ENCODE data around the gene RNF207. TPM values are rescaled to one million over a fixed set of nuclear protein-coding genes. Genes with fewer than 3 reads are reported as not detected.

The RNF207 gene
- total and polyA plus RNA-seq, 2 of the 8 experiments (the other 6 are each of a cell fraction or from before 2014, with no cell fraction given) = 3.9 to 5.4 TPM

GRCh38 chr1:6202256-6202655, 3.7 kb upstream of the RNF207 start:
- no peak overlapping the region for H2BK12ac ChIP-seq (ENCODE audit: low read depth, low read length)
- H4K20me1 ChIP-seq (replicated peaks in 1 of 2; ENCODE audit: control insufficient read depth in 1 of 2, insufficient read depth in 2 of 2, low read length in 2 of 2) = peaks cover 5 to 7% of the 10 kb centered on the region in 2 experiments
- H2BK15ac ChIP-seq (ENCODE audit: low read length) = no peak overlapping the region
- peaks cover 8 to 15% (median 8%) of the 10 kb centered on the region in 4 experiments for H3K4me1 ChIP-seq (replicated peaks in 1 of 4; ENCODE audit: control insufficient read depth in 3 of 4, insufficient read depth in 4 of 4, low read length in 3 of 4)
- H3K4ac ChIP-seq (replicated peaks; ENCODE audit: insufficient read length, low read depth, low read length) = no peak overlapping the region
- no peak overlapping the region for H3K4me2 ChIP-seq (ENCODE audit: insufficient read depth in 1 of 2, low read depth in 2 of 2, low read length in 2 of 2)
- H2BK20ac ChIP-seq (ENCODE audit: low read length) = no peak overlapping the region
- H2AFZ ChIP-seq (ENCODE audit: low read length) = no peak overlapping the region
- ChIA-PET CTCF (ENCODE audit: partially characterized antibody) (interaction anchor here (1.0 to 17.1 kb wide), 4 partner anchors 10 to 351 kb away, joined by 3 to 353 read pairs (median 6); partner anchors contain the start of genes HES3 and ICMT), POLR2A (ENCODE audit: partially characterized antibody) (interaction anchor here (0.9 to 2.1 kb wide), 4 partner anchors 10 to 38 kb away, joined by 3 to 6 read pairs (median 4); no protein-coding TSS in a partner anchor)
- peaks cover 19% of the 10 kb centered on the region for H3K23me2 ChIP-seq (ENCODE audit: low read depth, low read length)
- H3K9ac ChIP-seq (replicated peaks in 1 of 4; ENCODE audit: extremely low read depth in 1 of 4, low read depth in 3 of 4, low read length in 3 of 4) = no peak overlapping the region
- 94% methylated on average over 7 of the region's 7 CpGs; no CpG with 5 or more reads in 1 of the 2 experiments for WGBS, 2 experiments (ENCODE audit: extremely low coverage in 1 of 2, insufficient coverage in 1 of 2, insufficient read length in 1 of 2, insufficient replicate concordance in 2 of 2, low coverage in 1 of 2, low lambda C conversion rate in 2 of 2, missing lambda C conversion rate in 1 of 2)
- H4K5ac ChIP-seq (ENCODE audit: insufficient read length, low read depth, low read length) = no peak overlapping the region
- H2BK120ac ChIP-seq (replicated peaks; ENCODE audit: low read depth, low read length) = no peak overlapping the region
- H4K91ac ChIP-seq (replicated peaks; ENCODE audit: insufficient read length, low read length) = no peak overlapping the region
- no peak overlapping the region for H3K18ac ChIP-seq (ENCODE audit: extremely low read depth, low read length)
- FAIRE-seq = no peak
- H3K56ac ChIP-seq (replicated peaks; ENCODE audit: insufficient read length, low read depth, low read length) = no peak overlapping the region
- no peaks in the 10 kb centered on the region; the same call in 1 of the 2 replicates for H3K79me1 ChIP-seq (ENCODE audit: low read depth, low read length)
- no peak overlapping the region for H2BK5ac ChIP-seq (ENCODE audit: low read depth, low read length)
- H3K9me3 ChIP-seq (ENCODE audit: insufficient read depth in 2 of 2, low read depth in 1 of 2, low read length in 1 of 2) = no peaks in the 10 kb centered on the region
- no peak overlapping the region for H3K23ac ChIP-seq (ENCODE audit: insufficient read length)
- no peak overlapping the region for H3K14ac ChIP-seq (ENCODE audit: insufficient read length)
- H3K36me3 ChIP-seq (ENCODE audit: control insufficient read depth in 2 of 4, insufficient read depth in 4 of 4, low read length in 3 of 4) = peaks cover 2 to 8% (median 4%) of the 10 kb centered on the region in 4 experiments; a peak in 5 of 8 replicates
- no peak overlapping the region for H3K27ac ChIP-seq (ENCODE audit: low read depth, low read length)
- peaks cover 0 to 20% (median 18%) of the 10 kb centered on the region in 4 experiments; a peak in 6 of 7 replicates for H3K27me3 ChIP-seq (replicated peaks in 1 of 4; ENCODE audit: control insufficient read depth in 3 of 4, extremely low read depth in 1 of 4, insufficient read depth in 3 of 4, low read length in 3 of 4)
- H4K8ac ChIP-seq (ENCODE audit: extremely low read depth, insufficient read depth, low read length) = no peak overlapping the region
- peaks cover 20 to 30% of the 10 kb centered on the region in 2 experiments for H3K79me2 ChIP-seq (ENCODE audit: control insufficient read depth in 1 of 2, insufficient read depth in 2 of 2, low read length in 2 of 2)
- no peak overlapping the region for H2AK5ac ChIP-seq (ENCODE audit: low read depth, low read length)
- DNase-seq (ENCODE audit: low read depth in 1 of 2, low spot score in 2 of 2) = no peak
- H3K4me3 ChIP-seq (ENCODE audit: extremely low read depth in 1 of 4, insufficient read depth in 2 of 4, low read depth in 3 of 4, low read length in 4 of 4) = no peak overlapping the region
- TF ChIP-seq E2F6 (IDR thresholded peaks at IDR 0.05) = no peak
- TF ChIP-seq HDAC2 (IDR thresholded peaks at IDR 0.05; ENCODE audit: borderline replicate concordance in 1 of 2, low read depth in 2 of 2, low read length in 2 of 2) = no peak
- TF ChIP-seq CHD1 (IDR thresholded peaks at IDR 0.05; ENCODE audit: low read depth, low read length) = no peak
- TF ChIP-seq TCF12 (IDR thresholded peaks at IDR 0.05; ENCODE audit: low read depth, low read length) = no peak
- no peak for TF ChIP-seq RXRA (IDR thresholded peaks at IDR 0.05; ENCODE audit: insufficient read depth, low read depth, low read length)
- no peak for TF ChIP-seq TEAD4 (IDR thresholded peaks at IDR 0.05; ENCODE audit: low read depth, low read length)
- no peak for TF ChIP-seq RBBP5 (IDR thresholded peaks at IDR 0.05; ENCODE audit: borderline replicate concordance, low read depth, low read length)
- no peak for TF ChIP-seq MAX (IDR thresholded peaks at IDR 0.05)
- TF ChIP-seq CTCF (IDR thresholded peaks at IDR 0.05; ENCODE audit: control extremely low read depth in 1 of 3, insufficient read depth in 1 of 3, low read depth in 1 of 3, low read length in 3 of 3) = no peak
- TF ChIP-seq TAF1 (IDR thresholded peaks at IDR 0.05; ENCODE audit: low read depth, low read length) = no peak
